GM23338 (cell line): ENCODE results near the gene ARHGEF25. TPM values are rescaled to one million over a fixed set of nuclear protein-coding genes. Genes with fewer than 3 reads are reported as not detected.

Experiments used
- ATAC-seq: fragments of 200-7000 bp; cut with Tn5 transposase; 3 replicates; pipeline ENCODE4 v1.9.1; 2020
- DNase-seq: peaks from one replicate; pipeline ENCODE4 v3.0.0-alpha.2; 2015; ENCODE audit warnings: low spot score
- H2AFZ ChIP-seq: fragments of 200-600 bp; sonication (generic); 2 replicates; pipeline ENCODE4 v1.8.0; 2016; ENCODE audit warnings: antibody characterized with exemption, mild to moderate bottlenecking, moderate library complexity
- H3F3A ChIP-seq: fragments of 200-600 bp; sonication (generic); replicated peaks from 2 replicates; pipeline ENCODE4 v1.8.0; 2017; ENCODE audit warnings: antibody characterized with exemption, mixed run types, low read depth
- H3K27ac ChIP-seq: fragments of 200-600 bp; sonication (generic); 2 replicates; pipeline ENCODE4 v1.6.1; 2016; ENCODE audit warnings: low read depth
- H3K27me3 ChIP-seq: fragments of 200-600 bp; sonication (generic); 2 replicates; pipeline ENCODE4 v1.8.0; 2016; ENCODE audit warnings: mild to moderate bottlenecking, mixed run types, moderate library complexity; ENCODE audit not compliant: insufficient read depth
- H3K36me3 ChIP-seq: fragments of 200-600 bp; sonication (generic); 2 replicates; pipeline ENCODE4 v1.8.0; 2016; ENCODE audit warnings: mild to moderate bottlenecking; ENCODE audit not compliant: insufficient read depth
- H3K4me1 ChIP-seq: fragments of 200-600 bp; sonication (generic); 2 replicates; pipeline ENCODE4 v1.8.0; 2016; ENCODE audit warnings: mild to moderate bottlenecking, moderate library complexity; ENCODE audit not compliant: insufficient read depth
- H3K4me2 ChIP-seq: fragments of 200-600 bp; sonication (generic); 2 replicates; pipeline ENCODE4 v1.7.1; 2017; ENCODE audit warnings: mixed run types
- H3K4me3 ChIP-seq: fragments of 200-600 bp; sonication (generic); 2 replicates; pipeline ENCODE4 v1.6.1; 2016; ENCODE audit warnings: mixed run types
- H3K79me2 ChIP-seq: fragments of 200-600 bp; sonication (generic); replicated peaks from 2 replicates; pipeline ENCODE4 v1.8.0; 2017; ENCODE audit warnings: mild to moderate bottlenecking; ENCODE audit not compliant: insufficient read depth
- H3K9me2 ChIP-seq: fragments of 200-600 bp; sonication (generic); 2 replicates; pipeline ENCODE4 v1.8.0; 2017; ENCODE audit not compliant: insufficient read depth
- H4K20me1 ChIP-seq: fragments of 200-600 bp; sonication (generic); replicated peaks from 2 replicates; pipeline ENCODE4 v1.8.0; 2017; ENCODE audit warnings: mild to moderate bottlenecking; ENCODE audit not compliant: insufficient read depth
- H3K27ac Mint-ChIP-seq: 2 replicates; pipeline ENCODE4 v1.8.0; 2020; ENCODE audit warnings: inconsistent platforms, mild to moderate bottlenecking, moderate library complexity, mixed read lengths
- H3K27me3 Mint-ChIP-seq: 3 replicates; pipeline ENCODE4 v1.8.0; 2022; ENCODE audit warnings: low read depth, mild to moderate bottlenecking, moderate library complexity, mixed read lengths, inconsistent platforms; ENCODE audit not compliant: insufficient read depth, poor library complexity
- H3K36me3 Mint-ChIP-seq: 3 replicates; pipeline ENCODE4 v1.8.0; 2021; ENCODE audit warnings: low read depth, mild to moderate bottlenecking, inconsistent platforms, moderate library complexity, mixed read lengths
- H3K4me1 Mint-ChIP-seq: 3 replicates; pipeline ENCODE4 v1.8.0; 2020; ENCODE audit warnings: mild to moderate bottlenecking, inconsistent platforms, mixed read lengths
- H3K4me3 Mint-ChIP-seq: 3 replicates; pipeline ENCODE4 v1.8.0; 2021; ENCODE audit warnings: moderate library complexity, mild to moderate bottlenecking, inconsistent platforms, mixed read lengths
- H3K9me3 Mint-ChIP-seq: 3 replicates; pipeline ENCODE4 v1.8.0; 2020; ENCODE audit warnings: moderate library complexity, mild to moderate bottlenecking, inconsistent platforms, mixed read lengths
- CREB1 ChIP-seq: fragments of 250-450 bp; sonication (Bioruptor Pico); IDR thresholded peaks from 2 replicates; pipeline ENCODE4 v1.5.0; 2020; ENCODE audit warnings: low read depth, mild to moderate bottlenecking, moderate library complexity
- CTCF ChIP-seq, 2 experiments: fragments of 200-600 bp in 1 of 2; sonication (generic) in 1 of 2; conservative IDR thresholded peaks; 2 replicates each; pipeline versions ENCODE4 v1.5.1 to v1.6.1; 2016 to 2017; ENCODE audit warnings: antibody characterized with exemption in 2 of 2, low read depth in 2 of 2, mild to moderate bottlenecking in 2 of 2, moderate library complexity in 1 of 2
- ETS1 ChIP-seq: IDR thresholded peaks from 2 replicates; pipeline ENCODE4 v1.6.1; 2016; ENCODE audit warnings: antibody characterized with exemption
- EZH2 ChIP-seq: fragments of 200-600 bp; sonication (generic); IDR thresholded peaks from one replicate; pipeline ENCODE4 v1.8.0; 2017; ENCODE audit warnings: antibody characterized with exemption, mild to moderate bottlenecking, low read depth; ENCODE audit not compliant: unreplicated experiment
- EZH2phosphoT487 ChIP-seq: fragments of 200-600 bp; sonication (generic); IDR thresholded peaks from one replicate; pipeline ENCODE4 v1.8.1; 2018; ENCODE audit warnings: antibody characterized with exemption; ENCODE audit not compliant: unreplicated experiment
- JUNB ChIP-seq: IDR thresholded peaks from one replicate; pipeline ENCODE4 v1.6.1; 2016; ENCODE audit warnings: antibody characterized with exemption; ENCODE audit not compliant: unreplicated experiment
- NANOG ChIP-seq: IDR thresholded peaks from 2 replicates; pipeline ENCODE4 v1.6.1; 2016; ENCODE audit warnings: antibody characterized with exemption, borderline replicate concordance
- POLR2AphosphoS5 ChIP-seq: IDR thresholded peaks from 2 replicates; pipeline ENCODE4 v1.6.1; 2016; ENCODE audit warnings: antibody characterized with exemption, low read depth
- REST ChIP-seq: IDR thresholded peaks from one replicate; pipeline ENCODE4 v1.6.1; 2018; ENCODE audit warnings: antibody characterized with exemption; ENCODE audit not compliant: unreplicated experiment
- STAT1 ChIP-seq: IDR thresholded peaks from one replicate; pipeline ENCODE4 v1.6.1; 2016; ENCODE audit warnings: antibody characterized with exemption; ENCODE audit not compliant: unreplicated experiment
- ZNF114 ChIP-seq: fragments of 250-450 bp; sonication (Bioruptor Pico); IDR thresholded peaks from 2 replicates; pipeline ENCODE4 v1.5.0; 2020; ENCODE audit warnings: mild to moderate bottlenecking, moderate library complexity
- polyA plus RNA-seq: library from polyadenylated mRNA; unstranded; fragments of >200 nt; fragmentation: Nextera tagmentation; extraction: Ambion mirVana; gene quantifications from 2 replicates; pipeline ENCODE4 v1.2.1, GENCODE V29; 2016
- total RNA-seq: library from RNA; depleted of rRNA; stranded (reverse); fragments of >200 nt; shearing (Covaris generic); gene quantifications from 2 replicates; pipeline ENCODE4 v1.2.3, GENCODE V29; 2014

Gene ARHGEF25
- total and polyA plus RNA-seq, 2 experiments from 2014 or later = 0.53 to 10.2 TPM

- TF ChIP-seq CTCF (conservative IDR thresholded peaks at IDR 0.05; ENCODE audit: low read depth in 2 of 2) (no peak), NANOG (no peak), JUNB (no peak), STAT1 (no peak), POLR2AphosphoS5 (no peak)
- peaks cover 74% of the 10 kb centered on the region for H3K27me3 ChIP-seq
- no peak for ATAC-seq
- H3K27me3 Mint-ChIP-seq = peaks cover 68% of the 10 kb centered on the region
- peaks cover 30% of the 10 kb centered on the region for H3K36me3 Mint-ChIP-seq
- peak overlapping the region; percentile 97 for H3K4me2 ChIP-seq
- no peaks in the 10 kb centered on the region for H3K9me2 ChIP-seq
- DNase-seq = peak; percentile 12
- peaks cover 6% of the 10 kb centered on the region; the same call in 1 of the 2 replicates for H3F3A ChIP-seq
- H2AFZ ChIP-seq = no peak overlapping the region
- H3K27ac Mint-ChIP-seq = no peak overlapping the region
- no peak overlapping the region for H3K27ac ChIP-seq
- H3K4me1 Mint-ChIP-seq = peaks cover 40% of the 10 kb centered on the region
- no peaks in the 10 kb centered on the region for H3K79me2 ChIP-seq
- no peaks in the 10 kb centered on the region for H3K9me3 Mint-ChIP-seq
- peak overlapping the region; percentile 86 for H3K4me3 ChIP-seq
- peak overlapping the region; percentile 82 for H3K4me3 Mint-ChIP-seq
- peaks cover 8% of the 10 kb centered on the region; the same call in 1 of the 2 replicates for H3K36me3 ChIP-seq
- H4K20me1 ChIP-seq = no peaks in the 10 kb centered on the region; the same call in 1 of the 2 replicates
- H3K4me1 ChIP-seq = peaks cover 29% of the 10 kb centered on the region
Observed at GRCh38 chr12:57611827-57612710, 834 bp downstream of the ARHGEF25 start.

GRCh38 chr12:57612711-57613426 is 1.6 kb downstream of the ARHGEF25 start:
- Histone ChIP-seq H3K4me3 (no peak overlapping the region), H3K4me2 (peak overlapping the region; percentile 97), H3K36me3 (peaks cover 4% of the 10 kb centered on the region; the same call in 1 of the 2 replicates), H3K27ac (no peak overlapping the region), H3K79me2 (no peaks in the 10 kb centered on the region), H4K20me1 (no peaks in the 10 kb centered on the region; the same call in 1 of the 2 replicates), H3F3A (peaks cover 6% of the 10 kb centered on the region; the same call in 1 of the 2 replicates), H2AFZ (no peak overlapping the region), H3K27me3 (peaks cover 82% of the 10 kb centered on the region), H3K4me1 (peaks cover 29% of the 10 kb centered on the region), H3K9me2 (no peaks in the 10 kb centered on the region)
- H3K27me3 Mint-ChIP-seq = peaks cover 71% of the 10 kb centered on the region
- DNase-seq = no peak
- H3K9me3 Mint-ChIP-seq = no peaks in the 10 kb centered on the region
- no peak overlapping the region for H3K27ac Mint-ChIP-seq
- H3K36me3 Mint-ChIP-seq = peaks cover 25% of the 10 kb centered on the region
- peak overlapping the region; percentile 82; the same call in 2 of the 3 replicates for H3K4me3 Mint-ChIP-seq
- no peak for ATAC-seq
- peaks cover 36% of the 10 kb centered on the region for H3K4me1 Mint-ChIP-seq
- TF ChIP-seq CREB1 (CRISPR knock-in tag) = no peak
- no peak for TF ChIP-seq EZH2
- no peak for TF ChIP-seq EZH2phosphoT487
- TF ChIP-seq REST = no peak
- TF ChIP-seq CTCF (conservative IDR thresholded peaks at IDR 0.05; ENCODE audit: low read depth in 2 of 2) = no peak
- TF ChIP-seq POLR2AphosphoS5 = no peak
- no peak for TF ChIP-seq ETS1
- TF ChIP-seq ZNF114 = no peak
- TF ChIP-seq STAT1 = no peak
